Measurements from ENCODE around the gene LTBR. TPM values are rescaled to one million over a fixed set of nuclear protein-coding genes. Genes with fewer than 3 reads are reported as not detected.
A peak's percentile ranks its signal among the peaks of the same experiment; 100 is the strongest.

The LTBR gene
- total RNA-seq, 2 donors from 2014 or later, result 1.3 to 1.9 TPM

DNA sequence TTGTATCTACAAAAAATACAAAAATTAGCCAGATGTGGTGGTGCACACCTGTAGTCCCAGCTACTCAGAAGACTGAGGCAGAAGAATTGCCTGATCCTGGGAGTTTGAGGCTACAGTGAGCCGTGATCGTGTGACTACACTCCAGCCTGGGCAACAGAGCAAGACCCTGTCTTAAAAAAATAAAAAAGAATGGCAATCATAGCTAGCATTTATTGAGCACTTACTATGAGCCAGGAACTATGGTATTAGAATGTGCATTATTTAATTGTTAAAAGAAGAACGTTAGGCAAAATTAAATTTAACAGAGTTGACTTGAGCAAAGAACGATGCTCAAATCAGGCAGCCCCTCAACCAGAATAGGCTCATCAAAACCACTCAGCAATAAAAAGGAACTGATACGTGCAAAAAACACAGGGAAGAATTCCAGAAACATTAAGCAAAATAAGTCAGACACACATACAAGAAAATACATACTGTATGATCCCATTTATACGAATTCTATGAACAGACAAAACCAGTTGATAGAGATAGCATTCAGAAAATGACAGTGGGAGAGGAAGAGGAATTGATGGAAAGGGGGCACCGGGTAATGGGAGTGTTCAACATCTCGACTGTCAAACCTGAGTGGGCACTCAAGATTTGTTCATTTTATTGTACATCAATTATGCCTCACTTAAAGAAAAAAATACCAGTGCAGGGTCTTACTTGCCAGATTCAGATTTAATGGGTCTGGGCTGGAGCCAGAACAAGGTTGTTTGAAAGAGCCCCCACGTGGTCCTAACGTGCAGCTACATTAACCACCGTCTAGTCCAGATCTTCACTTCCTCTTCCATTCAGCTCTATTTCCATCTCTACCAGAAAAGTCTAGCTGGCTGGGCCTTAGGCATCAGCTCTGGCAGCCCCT lies 16.6 kb upstream of the LTBR start:
- H3K4me1 Mint-ChIP-seq (ENCODE audit: low read depth), result peaks cover 30% of the 10 kb centered on the region
- no peaks in the 10 kb centered on the region for H3K27me3 Mint-ChIP-seq (ENCODE audit: low read depth)
- peak overlapping the region; percentile 70 for H3K27ac Mint-ChIP-seq
- H3K4me3 Mint-ChIP-seq, result peak overlapping the region in 1 of 2 donors; percentile 2
- no peaks in the 10 kb centered on the region for H3K36me3 Mint-ChIP-seq (ENCODE audit: insufficient read depth in 2 of 2)
- DNase-seq, result peak in 1 of 2 donors; percentile 28
- no peaks in the 10 kb centered on the region for H3K9me3 Mint-ChIP-seq
- ATAC-seq (replicated peaks in 1 of 2), result peak; percentile 38 to 46

DNA sequence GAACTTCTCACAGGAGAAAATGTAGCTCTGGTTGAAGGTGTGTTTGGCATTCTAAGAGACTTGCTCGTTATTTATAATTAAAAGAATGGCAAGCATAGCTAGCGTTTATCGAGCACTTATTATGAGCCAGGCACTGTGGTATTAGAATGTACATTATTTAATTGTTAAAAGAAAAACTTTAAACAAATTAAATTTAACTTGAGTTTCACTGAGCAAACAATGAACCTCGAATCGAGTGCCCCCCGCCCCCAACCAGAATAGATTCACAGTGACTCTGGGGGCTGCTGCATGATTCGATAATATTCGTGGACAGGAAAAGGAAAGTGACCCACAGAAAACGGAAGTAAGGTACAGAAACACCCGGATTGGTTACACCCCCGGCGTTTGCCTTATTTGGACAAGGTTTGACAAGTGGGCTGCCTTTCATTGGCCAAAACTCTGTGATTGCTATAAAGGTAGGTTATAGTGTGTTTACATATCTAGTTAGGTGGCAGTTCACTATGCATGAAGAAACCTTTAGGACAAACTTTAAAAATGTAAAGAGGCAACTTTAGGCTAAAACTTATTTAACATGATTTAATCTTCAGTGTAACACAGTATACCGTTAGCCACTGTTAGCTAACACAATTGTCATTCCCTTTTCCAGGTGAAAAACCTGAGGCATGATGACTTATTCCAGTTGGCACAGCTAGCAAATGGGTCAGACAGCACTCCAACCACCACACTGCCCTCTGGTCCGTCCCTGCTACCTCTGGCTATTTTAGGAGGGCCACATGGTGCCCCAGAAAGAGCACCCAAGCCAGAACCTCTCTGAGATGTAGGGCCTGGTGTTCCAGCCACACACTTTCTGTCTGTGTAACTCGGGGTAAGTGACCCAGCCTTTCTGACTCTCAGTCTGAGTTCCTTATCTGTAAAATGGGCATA lies 15.7 kb upstream of the LTBR start:
- no peak overlapping the region for H3K27ac Mint-ChIP-seq
- H3K4me3 Mint-ChIP-seq, result no peak overlapping the region
- H3K4me1 Mint-ChIP-seq (ENCODE audit: low read depth), result peaks cover 35% of the 10 kb centered on the region
- ATAC-seq (replicated peaks in 1 of 2) (peak in 1 of 2 donors; percentile 14), DNase-seq (no peak)
- no peaks in the 10 kb centered on the region for H3K27me3 Mint-ChIP-seq (ENCODE audit: low read depth)
- H3K9me3 Mint-ChIP-seq, result no peaks in the 10 kb centered on the region
- no peaks in the 10 kb centered on the region for H3K36me3 Mint-ChIP-seq (ENCODE audit: insufficient read depth in 2 of 2)

- H3K36me3 Mint-ChIP-seq (ENCODE audit: insufficient read depth in 2 of 2), result no peaks in the 10 kb centered on the region
- no peak for ATAC-seq (replicated peaks in 1 of 2)
- no peak for DNase-seq
- peaks cover 6% of the 10 kb centered on the region for H3K27me3 Mint-ChIP-seq (ENCODE audit: low read depth)
- no peaks in the 10 kb centered on the region for H3K9me3 Mint-ChIP-seq
- H3K4me3 Mint-ChIP-seq, result no peak overlapping the region
- peaks cover 38% of the 10 kb centered on the region for H3K4me1 Mint-ChIP-seq (ENCODE audit: low read depth)
- no peak overlapping the region for H3K27ac Mint-ChIP-seq
Measured at GRCh38 chr12:6368906-6369525, 14.9 kb upstream of the LTBR start.

- Mint-ChIP-seq H3K4me3 (no peak overlapping the region), H3K27ac (no peak overlapping the region), H3K36me3 (ENCODE audit: insufficient read depth in 2 of 2) (no peaks in the 10 kb centered on the region)
Measured at GRCh38 chr12:6369916-6370575, 13.9 kb upstream of the LTBR start.

DNA sequence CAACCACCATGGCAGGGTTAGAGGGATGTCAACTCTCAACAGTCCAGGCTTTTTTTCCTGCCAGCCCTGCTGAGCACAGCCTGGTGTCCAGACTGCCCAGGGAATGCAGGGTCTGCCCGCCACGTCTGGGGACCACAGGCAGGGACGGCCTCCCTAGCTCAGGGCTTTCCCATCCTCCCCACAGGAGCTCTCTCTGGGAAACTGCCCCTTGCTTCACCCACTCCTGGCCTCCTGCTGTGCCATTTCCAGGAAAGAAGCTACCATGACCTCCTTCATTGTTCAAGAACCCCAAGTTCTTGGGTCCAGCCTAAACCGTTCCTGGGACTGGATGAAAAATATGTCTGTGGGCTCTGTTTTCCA lies 13.4 kb upstream of the LTBR start:
- Mint-ChIP-seq H3K27me3 (ENCODE audit: low read depth) (peaks cover 7% of the 10 kb centered on the region), H3K4me1 (ENCODE audit: low read depth) (peaks cover 36% of the 10 kb centered on the region), H3K27ac (no peak overlapping the region), H3K4me3 (no peak overlapping the region), H3K36me3 (ENCODE audit: insufficient read depth in 2 of 2) (no peaks in the 10 kb centered on the region), H3K9me3 (no peaks in the 10 kb centered on the region)
- ATAC-seq (replicated peaks in 1 of 2) (no peak), DNase-seq (no peak)

More at GRCh38 chr12:6369916-6370575, 13.9 kb upstream of the LTBR start:
- Mint-ChIP-seq H3K4me1 (ENCODE audit: low read depth) (peaks cover 34% of the 10 kb centered on the region), H3K27me3 (ENCODE audit: low read depth) (peaks cover 7% of the 10 kb centered on the region), H3K9me3 (no peaks in the 10 kb centered on the region)
- no peak for ATAC-seq (replicated peaks in 1 of 2)
- DNase-seq, result no peak

DNA sequence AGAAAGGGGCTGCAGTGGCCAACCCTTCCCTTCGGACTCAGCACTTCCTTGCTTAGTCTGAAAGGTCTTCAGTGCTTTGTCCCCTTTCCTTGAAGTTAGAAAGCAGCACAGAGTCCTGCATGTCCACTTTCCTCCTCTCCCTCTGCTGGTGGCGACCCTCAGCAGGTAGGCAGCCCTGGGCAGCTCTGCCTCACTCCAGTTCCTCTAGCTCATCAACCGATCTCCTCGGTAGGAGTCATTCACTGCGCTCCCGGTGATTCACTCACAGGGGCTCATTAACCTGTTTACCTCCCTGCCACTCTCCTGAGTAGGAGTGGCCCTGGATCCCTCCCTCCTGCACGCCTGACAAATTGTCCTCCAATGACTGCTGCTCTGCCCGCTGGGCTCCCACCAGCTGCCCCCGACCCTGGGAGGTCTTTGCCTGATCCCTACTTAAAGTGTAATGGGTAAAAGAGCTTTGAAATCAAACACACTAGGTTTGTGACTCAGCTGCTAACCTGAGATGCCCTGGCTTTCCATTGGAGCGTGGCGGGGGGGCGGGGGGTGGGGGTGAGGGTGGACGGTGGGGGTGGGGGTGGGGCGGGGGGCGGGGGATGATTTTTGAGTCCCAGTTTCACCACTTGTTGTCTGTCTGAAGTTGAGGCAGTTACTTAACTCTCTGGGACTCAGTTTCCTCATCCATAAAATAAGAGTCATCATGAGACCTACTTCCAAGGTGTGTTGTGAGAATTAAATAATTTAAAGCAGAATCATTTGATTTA lies 12.8 kb upstream of the LTBR start:
- peaks cover 42% of the 10 kb centered on the region for H3K4me1 Mint-ChIP-seq (ENCODE audit: low read depth)
- no peak for DNase-seq
- no peak for ATAC-seq (replicated peaks in 1 of 2)
- H3K27ac Mint-ChIP-seq, result no peak overlapping the region
- H3K36me3 Mint-ChIP-seq (ENCODE audit: insufficient read depth in 2 of 2), result no peaks in the 10 kb centered on the region
- peaks cover 7% of the 10 kb centered on the region for H3K27me3 Mint-ChIP-seq (ENCODE audit: low read depth)
- H3K9me3 Mint-ChIP-seq, result no peaks in the 10 kb centered on the region
- H3K4me3 Mint-ChIP-seq, result no peak overlapping the region

DNA sequence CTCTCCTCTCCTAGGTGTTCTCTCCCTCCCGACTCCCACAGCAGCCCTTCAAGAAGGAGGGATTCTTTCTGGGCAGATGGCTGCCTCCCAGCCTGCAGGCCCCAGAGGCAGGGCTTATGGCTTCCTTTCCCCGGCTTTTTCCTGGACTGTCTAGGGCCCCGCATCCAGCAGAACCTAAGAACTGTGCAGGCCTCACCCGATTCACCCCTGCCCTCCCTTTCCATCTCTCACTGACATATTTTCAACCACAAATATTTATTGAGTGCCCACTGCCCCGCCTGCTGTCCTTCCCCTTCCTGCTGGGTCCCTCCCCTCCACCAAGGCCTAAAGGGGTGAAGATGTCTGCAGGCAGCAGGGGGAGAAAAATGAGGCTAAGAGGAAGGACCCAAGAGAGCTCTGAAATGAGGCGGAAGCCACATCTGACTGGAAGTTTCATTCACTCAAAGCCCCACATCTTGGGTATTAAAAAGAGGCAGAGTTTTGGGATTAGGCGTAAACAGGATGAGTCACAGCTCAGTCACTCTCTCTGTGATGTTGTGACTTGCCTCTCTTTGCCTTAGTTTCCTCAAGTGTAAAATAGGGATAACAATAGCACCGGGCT lies 11.5 kb upstream of the LTBR start:
- Mint-ChIP-seq H3K9me3 (no peaks in the 10 kb centered on the region), H3K4me3 (no peak overlapping the region), H3K27me3 (ENCODE audit: low read depth) (peaks cover 7% of the 10 kb centered on the region), H3K36me3 (ENCODE audit: insufficient read depth in 2 of 2) (no peaks in the 10 kb centered on the region), H3K4me1 (ENCODE audit: low read depth) (peaks cover 46% of the 10 kb centered on the region), H3K27ac (no peak overlapping the region)
- DNase-seq (no peak), ATAC-seq (replicated peaks in 1 of 2) (peak; percentile 50 to 65)

- ATAC-seq (replicated peaks in 1 of 2) (no peak), DNase-seq (no peak)
- H3K9me3 Mint-ChIP-seq, result no peaks in the 10 kb centered on the region
- no peak overlapping the region for H3K27ac Mint-ChIP-seq
- no peak overlapping the region for H3K4me3 Mint-ChIP-seq
- peaks cover 7% of the 10 kb centered on the region for H3K27me3 Mint-ChIP-seq (ENCODE audit: low read depth)
- peaks cover 39% of the 10 kb centered on the region for H3K4me1 Mint-ChIP-seq (ENCODE audit: low read depth)
- H3K36me3 Mint-ChIP-seq (ENCODE audit: insufficient read depth in 2 of 2), result no peaks in the 10 kb centered on the region
Measured at GRCh38 chr12:6373022-6373787, 10.8 kb upstream of the LTBR start.

GRCh38 chr12:6374028-6374785 lies 9.8 kb upstream of the LTBR start:
- DNase-seq (no peak), ATAC-seq (replicated peaks in 1 of 2) (no peak)
- Mint-ChIP-seq H3K27ac (no peak overlapping the region), H3K4me3 (no peak overlapping the region), H3K4me1 (ENCODE audit: low read depth) (peaks cover 39% of the 10 kb centered on the region), H3K9me3 (no peaks in the 10 kb centered on the region), H3K27me3 (ENCODE audit: low read depth) (peaks cover 7% of the 10 kb centered on the region), H3K36me3 (ENCODE audit: insufficient read depth in 2 of 2) (no peaks in the 10 kb centered on the region)

GRCh38 chr12:6374786-6375160 lies 9.2 kb upstream of the LTBR start:
- Mint-ChIP-seq H3K4me1 (ENCODE audit: low read depth) (peaks cover 39% of the 10 kb centered on the region), H3K36me3 (ENCODE audit: insufficient read depth in 2 of 2) (no peaks in the 10 kb centered on the region), H3K4me3 (no peak overlapping the region), H3K9me3 (no peaks in the 10 kb centered on the region), H3K27ac (no peak overlapping the region), H3K27me3 (ENCODE audit: low read depth) (peaks cover 7% of the 10 kb centered on the region)
- DNase-seq, result no peak
- no peak for ATAC-seq (replicated peaks in 1 of 2)
